HG03342 (cell line): ENCODE data around the gene FGFR2.
A peak's percentile ranks its signal among the peaks of the same experiment; 100 is the strongest.

Experiments used
- ATAC-seq: cut with Tn5 transposase; IDR thresholded peaks from one replicate; pipeline ENCODE4 v1.9.1; 2021; ENCODE audit warnings: mild to moderate bottlenecking, moderate library complexity; ENCODE audit not compliant: unreplicated experiment

FGFR2 gene

DNA sequence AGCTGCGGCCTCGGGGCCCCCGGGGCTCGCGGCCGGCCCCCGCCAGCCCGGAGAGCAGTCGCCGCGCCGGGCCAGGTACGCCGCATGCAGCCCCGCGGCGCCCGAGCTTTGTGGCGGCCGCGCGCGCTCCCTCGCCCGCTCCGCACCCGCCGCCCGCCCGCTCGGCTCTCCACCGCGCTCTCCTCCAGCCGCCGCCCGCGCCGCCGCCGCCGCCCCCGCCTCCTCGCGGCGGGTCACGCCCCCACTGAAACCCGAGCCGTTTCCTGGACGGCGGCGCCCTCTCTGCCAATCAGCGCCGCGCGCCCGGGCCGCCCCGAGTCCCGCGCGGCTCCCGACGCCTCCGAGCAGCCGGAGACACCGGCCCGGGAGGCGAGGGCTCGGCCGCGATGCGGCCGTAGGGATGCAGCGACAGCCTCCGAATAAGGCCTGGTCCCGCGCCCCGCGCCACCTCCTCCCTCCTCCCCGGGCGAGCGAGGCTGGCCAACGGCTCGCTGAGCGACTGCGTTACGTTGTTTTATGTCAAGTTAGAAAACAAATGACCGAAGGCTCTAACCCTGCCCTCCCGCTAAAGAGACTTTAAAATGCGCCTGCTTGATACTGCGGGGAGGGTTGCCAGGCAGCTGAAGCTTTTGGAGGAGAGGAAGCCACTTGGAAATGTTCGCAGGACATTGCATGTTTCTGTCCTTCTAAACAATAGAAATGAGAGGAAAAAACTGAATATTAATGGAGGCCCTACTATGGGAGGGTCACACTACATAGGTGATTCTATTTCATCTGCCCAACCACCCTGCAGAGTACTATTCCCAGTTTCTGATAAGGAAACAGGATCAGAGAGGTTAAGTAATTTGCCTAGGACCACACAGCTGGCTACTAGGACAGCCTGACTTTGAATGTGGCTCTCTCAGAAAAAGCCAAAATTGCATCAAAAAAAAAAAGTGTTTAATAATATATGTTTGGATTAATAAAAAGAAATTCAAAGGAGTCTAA lies at the start of gene FGFR2:
TSS of gene FGFR2 (minus strand) at position 182 of the 987 bp plus-strand sequence. CDS start 4,627 bp downstream, outside the sequence.
- peak; percentile 87 for ATAC-seq

DNA sequence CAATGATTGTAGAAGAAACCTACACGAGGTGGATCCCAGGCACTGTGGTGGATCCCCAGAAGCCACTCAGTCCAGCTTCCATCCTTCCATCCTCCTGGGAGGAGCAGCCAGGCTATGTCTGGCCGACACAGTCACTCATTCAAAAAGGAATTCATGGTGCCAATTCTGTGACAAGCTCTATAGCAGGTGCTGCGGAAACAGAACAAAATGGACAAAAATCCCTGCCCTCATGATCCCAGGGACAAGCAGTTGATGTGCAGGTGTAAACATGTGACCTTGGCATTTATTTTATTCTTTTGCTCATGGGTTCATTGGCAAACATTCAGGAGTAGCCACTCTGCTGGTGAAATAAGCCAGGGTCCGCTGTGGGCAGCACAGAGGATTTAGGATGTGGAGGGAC lies 49.2 kb upstream of the FGFR2 start:
- no peak for ATAC-seq

DNA sequence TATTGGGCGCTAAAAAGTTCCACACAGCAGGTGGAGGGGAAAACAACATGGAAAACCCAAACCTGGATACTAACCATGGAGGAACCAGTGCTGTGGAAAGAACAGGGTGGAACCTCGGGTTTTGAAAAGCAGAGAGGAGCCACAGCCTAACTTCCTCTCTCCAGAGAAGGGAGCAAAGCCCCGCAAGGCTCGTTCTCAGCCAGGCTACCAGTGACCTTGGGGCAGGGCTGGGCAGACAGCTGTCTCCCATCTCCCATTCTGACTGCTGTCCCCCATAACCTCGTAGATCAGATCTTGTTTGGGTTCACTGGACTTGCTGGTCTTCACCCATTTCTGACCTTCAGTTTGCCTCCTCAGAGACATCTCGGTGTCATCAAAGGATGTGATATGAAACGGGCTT lies 47.5 kb upstream of the FGFR2 start:
- no peak for ATAC-seq

DNA sequence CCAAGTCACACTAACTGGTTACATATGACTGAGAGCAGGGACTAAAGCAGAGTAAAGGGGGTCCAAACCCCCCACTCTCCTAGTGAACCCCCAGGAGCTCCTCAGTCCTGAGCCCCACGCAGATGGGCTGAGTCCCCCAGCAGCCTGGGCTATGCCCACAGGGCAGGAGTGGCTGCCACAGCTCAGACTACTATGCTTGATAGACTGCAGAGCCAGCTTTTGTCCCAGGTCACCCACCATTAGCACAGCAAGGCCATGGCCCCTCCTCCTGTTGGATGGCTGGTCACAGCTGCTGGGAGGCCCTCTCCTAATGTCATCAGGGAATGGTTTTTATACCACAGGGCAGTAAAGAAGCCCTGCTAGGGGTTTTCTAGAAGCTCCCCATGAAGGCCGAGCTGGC lies 46.3 kb upstream of the FGFR2 start:
- no peak for ATAC-seq

DNA sequence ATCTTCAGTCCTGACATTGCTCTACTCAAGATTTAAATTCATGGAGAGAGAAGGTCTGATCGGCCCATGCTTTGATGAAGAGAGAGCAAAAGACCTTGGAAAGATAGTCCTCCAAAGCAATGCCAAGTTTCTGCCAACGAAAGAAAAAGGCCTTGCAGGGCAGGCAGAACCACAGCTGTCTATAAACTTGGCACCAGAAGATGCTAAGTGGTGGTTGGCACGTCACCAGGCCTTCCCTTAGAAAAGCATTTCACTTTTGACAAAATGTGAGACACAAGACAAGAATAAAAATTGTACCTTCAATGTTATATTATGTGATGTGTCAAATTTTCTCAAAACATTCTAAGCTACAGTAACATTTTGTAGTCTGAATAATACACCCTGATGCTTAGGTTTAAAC lies 42.0 kb upstream of the FGFR2 start:
- no peak for ATAC-seq

DNA sequence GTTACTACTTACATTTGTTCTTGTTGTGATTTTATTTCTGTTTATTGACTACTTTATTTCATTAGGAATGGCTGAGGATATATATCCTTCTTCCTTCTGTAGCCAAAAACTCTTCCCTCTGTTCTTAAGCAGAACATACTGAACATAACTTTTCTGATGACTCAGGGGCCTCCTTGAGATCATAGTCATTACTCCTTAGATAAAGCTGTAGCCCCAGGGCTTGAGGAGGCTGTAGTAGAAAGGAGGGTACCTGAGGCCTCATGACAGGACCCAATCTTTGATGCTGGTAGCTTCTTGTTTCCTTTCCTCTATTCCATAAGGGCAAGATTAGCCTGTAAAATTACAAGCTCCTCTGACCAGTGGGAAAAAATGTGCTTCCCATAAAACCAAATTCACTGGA lies 41.2 kb upstream of the FGFR2 start:
- no peak for ATAC-seq

DNA sequence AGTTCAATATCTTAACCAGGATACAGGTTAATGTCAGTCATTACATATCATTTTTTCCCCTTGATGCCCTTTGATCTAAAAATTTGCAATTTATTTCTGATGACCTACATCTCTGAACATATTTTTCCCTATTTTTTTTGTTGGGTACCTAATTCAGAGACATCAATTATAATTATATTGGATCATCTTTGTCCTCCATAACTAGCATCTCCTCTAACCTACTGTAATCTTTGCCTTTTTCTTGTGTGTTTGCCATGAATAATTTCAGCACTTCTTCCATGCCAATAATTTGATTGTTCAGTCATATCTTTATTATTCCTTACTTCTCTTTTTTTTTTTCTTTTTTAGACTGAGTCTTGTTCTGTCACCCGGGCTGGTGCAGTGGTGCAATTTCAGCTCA lies 39.2 kb upstream of the FGFR2 start:
- no peak for ATAC-seq

DNA sequence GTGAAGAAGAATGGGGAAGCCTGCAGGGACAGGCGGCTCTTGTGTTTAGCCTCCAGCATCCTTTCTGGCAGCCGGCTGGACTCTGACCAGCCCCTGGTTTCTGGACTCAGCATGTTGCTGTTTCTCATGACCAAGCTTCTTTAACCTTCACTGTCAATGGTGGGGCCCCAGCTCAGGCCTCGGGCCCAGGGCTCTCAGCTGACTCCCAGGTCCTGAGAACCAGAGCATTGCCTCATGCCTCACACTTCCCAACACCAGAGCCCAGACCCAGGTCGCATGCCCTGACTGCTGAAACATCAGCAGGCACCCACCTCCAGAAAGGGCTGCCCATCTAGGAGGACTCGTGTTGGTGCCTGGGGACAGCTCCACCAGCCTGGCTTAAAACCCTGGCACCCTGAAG lies 34.8 kb upstream of the FGFR2 start:
- ATAC-seq: no peak

DNA sequence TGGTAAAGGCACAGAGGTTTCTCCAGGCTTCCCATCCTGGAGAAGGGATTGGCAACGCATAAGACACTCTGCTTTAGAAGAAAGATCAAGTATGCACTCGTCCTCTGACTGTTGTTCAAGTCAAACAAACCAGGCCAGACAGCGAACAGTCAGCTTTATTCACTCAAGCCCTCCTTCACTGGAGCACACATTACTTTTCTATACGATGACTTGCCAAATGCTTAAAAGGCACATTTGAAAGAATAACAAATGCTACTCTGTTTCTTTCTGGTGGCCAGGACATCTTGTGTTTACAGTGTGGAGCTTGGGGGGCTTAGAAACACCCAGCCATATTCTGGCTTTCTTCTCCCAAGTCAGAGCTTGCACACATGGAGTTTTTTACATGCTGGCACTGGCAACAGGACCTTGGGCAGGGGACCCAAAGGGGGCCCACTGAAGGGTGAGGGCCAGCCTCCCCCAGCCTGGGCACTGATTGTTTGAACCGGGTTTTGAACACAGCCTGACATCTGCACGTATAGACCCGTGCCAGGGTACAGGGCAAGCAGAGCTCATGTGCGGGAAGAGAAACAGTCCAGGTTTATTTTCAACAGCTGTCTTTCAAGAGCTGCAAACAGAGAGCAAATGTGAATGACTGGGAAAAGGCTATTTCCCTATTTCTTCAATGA lies 33.3 kb upstream of the FGFR2 start:
- no peak for ATAC-seq

DNA sequence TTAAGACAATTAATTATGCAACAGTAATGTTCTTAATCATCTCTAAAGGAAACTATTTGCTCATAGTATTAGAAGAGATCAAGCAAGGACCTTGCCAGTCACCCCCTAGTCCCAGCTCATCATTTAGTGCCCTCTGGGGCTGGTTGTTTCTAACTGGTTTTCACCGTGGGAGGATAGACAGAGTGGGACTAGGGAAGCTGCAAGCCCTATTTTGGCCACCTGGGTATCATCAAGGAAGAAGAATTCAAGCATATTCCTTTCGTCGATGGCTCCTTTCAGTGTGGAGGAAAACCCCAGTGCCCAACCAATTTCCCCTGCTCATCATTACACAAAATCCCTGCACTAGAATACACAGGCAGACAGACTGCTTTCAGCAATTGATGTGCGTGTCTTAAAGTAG lies 30.6 kb upstream of the FGFR2 start:
- ATAC-seq: no peak

DNA sequence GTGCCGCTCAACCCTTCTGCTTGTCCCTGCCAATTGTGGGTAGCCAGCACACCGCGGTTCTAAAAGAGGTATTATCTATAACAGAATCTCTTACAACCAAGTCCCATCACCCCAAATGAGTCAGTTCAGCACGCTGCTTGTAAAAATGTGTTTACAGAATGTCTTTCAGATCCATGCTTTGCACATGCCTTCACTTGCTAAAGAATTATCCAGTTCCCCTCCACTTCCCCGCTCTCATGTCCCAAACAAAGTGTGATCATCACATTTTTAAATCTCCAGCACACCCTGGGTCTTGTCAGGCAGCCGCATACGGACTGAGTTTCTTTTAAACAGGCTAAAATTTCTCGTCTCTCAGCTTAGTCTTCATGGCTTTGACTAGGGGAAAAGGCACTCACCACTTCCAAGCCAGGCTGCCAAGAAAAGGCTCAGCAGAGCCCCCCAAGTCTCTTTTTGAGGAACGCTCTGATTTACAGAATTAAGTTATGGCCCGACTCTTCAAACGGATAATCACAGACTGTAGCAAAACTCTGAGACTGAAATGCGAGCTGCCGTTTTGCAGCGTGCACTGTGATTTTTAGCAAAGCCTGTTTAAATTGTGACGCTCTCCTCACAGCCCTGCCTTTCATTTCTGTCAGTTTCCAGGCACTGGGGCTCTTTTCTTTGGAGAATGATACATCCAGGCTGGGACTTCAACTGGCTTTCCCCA lies 29.8 kb upstream of the FGFR2 start:
- no peak for ATAC-seq

DNA sequence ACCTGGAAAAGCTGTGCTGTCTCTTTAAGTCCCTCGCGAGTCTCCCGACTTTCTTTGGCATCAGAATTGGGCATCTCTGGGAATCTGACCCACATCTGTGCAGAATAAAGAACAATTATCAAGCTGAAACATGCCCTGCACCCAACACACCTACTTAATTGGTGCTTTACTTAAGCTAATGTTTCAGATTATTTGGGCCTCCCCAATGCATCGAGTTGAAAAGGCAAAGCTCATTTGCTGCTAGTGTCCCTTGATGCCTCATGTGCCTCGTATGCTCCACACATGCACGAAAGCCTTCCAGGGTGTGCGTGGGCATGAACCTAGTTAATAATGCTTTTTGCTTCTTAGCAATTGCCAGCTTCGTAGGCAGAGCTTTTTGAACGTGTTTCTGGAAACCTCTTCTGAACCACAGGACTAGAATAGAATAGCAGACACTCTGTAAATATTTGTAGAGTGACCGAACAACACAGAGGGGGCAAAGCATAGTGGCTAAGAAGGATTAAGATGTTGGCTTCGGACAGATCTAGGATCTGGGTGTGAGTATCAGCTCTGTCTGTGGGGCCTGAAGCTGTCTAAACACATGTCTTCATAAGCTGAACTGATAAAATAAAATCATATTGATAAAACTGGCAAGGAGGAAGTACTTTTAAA lies 26.7 kb upstream of the FGFR2 start:
- ATAC-seq: no peak

DNA sequence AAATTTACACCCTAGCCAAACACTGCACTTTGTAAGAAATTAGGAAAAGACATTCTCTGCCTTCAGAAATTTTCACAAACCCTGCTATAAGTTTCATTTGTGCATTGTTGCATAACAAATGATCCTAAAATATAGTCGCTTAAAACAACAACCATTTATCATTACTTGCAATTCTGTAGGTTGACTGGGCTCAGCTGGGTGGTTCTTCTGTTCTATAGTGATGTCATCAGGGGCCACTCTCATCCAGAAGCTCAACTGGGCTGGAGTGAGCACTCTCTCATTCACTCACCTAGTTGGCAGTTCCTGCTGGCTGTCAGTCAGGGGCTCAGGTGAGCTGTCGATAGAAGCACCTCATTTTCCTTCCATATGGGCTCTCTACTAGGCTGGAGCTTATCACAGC lies 20.7 kb upstream of the FGFR2 start:
- ATAC-seq: no peak

DNA sequence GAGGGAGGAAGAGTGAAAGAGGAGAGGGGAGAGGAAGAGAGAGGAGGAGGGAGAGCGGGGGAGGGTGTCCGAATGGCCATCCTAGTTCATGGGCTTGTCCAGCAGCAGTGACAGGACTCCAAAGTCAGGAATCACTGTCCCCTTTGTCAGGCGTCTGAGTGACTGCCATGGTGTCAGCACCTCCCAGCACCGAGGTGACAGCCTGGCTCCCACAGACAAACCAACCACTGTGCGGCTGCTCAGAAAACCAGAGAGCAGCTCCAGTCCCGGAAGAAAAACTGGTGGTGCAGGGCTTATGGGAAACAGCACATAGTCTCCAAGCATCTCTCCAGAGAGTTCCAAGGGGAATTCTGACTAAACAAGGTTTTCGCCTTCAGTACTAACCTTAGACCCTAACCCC lies 18.9 kb upstream of the FGFR2 start:
- ATAC-seq: no peak

DNA sequence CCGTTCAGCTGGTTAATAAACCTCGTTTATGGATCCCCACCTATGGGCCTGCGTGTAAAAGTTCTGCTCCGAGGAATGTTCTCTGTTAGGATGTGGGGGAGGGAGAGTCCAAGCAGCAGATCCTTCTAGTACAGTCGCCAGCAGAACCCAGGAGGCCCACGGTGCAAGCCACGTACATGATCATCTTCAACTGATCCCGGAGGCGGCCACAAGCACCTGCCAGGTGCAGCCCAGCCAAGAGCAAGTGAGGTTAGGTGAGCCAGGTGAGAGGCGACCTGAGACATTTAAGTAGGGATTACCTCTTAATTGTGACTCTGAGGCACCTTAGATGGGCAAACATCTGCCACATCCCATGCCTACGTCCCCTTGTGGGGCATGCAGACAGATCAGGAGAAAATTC lies 18.0 kb upstream of the FGFR2 start:
- no peak for ATAC-seq

DNA sequence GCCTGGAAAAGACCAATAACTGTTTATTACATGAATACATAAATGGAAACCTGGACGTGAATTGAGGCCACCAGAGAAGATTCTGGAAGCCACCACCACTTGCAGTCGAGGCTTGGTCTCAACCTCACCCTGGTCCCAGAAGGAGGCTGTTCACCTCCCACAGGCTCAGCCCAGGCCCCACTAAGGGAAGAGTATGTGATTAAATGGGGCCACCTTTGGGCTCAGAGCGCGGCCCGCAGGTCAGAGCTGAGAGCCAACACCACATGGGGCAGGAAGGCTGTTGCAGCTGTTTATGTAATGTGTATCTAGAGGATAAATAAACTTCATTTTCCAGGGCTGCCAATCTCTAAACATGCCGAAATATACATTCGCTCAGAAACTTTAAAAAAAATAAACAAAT lies 17.6 kb upstream of the FGFR2 start:
- no peak for ATAC-seq

DNA sequence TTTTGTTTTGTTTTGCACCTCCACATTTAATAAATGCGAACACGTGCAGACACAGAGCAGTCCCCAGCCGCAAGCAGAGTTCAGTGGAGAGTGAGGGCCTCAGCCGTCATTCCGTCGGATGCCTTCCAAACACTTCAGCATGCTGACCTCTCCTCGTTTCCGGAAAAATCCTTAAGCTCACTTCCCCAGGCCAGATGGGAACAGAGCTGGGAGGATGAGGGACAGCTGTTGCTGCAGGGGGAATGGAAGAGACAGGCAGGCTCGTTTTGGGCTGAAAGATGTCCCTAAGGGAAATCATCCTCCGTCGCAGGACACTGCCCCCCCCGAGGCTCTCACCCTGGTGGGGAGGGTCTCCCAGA lies 17.2 kb upstream of the FGFR2 start:
- ATAC-seq: no peak

DNA sequence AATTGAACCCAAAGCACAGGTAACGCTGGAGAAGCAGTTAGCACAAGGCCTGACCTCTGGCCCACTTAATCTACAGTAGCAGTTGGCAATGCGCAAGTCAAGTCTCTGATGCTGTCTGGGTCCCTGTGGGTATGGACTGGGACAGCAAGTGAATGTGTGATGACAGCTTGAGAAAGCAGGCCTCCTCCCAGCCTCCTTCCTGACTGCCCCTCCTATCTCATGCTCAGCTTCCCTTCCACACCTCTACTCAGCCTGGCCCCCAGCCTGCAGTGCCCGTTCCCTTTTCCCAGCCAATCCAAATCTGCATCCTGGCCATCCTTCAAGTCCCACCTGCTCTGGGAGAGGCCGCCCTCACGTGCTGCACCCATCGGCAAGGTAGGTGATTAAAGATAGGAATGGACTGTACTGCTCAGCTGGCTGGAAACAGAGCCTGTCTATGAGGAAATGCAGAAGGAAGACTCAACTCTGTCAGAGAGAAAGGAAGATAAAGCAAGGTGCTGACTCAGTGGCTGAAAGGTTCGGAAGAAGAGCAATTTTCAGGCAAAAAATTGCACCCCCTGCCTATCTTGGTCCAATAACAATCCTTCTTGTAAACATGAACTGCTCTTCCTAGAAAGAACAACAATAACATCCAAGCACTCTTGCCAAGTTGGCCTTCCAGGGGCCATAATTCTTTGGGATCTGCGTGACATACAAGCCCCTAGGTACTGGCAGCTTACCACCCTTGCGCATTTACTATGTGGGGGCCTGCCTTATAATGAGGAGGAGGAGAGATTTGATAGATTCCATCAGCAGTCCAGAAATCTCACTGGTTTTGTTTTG lies 16.6 kb upstream of the FGFR2 start:
- ATAC-seq: no peak

DNA sequence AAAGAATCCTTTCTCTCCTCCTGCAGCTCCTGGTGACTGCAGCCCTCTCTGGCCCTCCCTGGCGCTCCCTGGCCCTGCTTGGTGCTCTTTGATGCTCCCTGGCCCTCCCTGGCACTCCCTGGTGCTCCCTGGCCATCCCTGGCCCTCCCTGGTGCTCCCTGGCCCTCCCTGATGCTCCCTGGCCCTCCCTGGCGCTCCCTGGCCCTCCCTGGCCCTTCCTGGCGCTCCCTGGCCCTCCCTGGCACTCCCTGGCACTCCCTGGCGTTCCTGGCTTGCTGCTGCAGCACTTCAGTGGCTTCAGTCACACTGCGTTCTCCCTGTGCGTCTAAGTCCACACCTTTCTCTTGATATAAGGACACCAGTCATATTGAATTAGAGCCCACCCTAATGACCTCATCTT lies 15.2 kb upstream of the FGFR2 start:
- ATAC-seq: no peak

DNA sequence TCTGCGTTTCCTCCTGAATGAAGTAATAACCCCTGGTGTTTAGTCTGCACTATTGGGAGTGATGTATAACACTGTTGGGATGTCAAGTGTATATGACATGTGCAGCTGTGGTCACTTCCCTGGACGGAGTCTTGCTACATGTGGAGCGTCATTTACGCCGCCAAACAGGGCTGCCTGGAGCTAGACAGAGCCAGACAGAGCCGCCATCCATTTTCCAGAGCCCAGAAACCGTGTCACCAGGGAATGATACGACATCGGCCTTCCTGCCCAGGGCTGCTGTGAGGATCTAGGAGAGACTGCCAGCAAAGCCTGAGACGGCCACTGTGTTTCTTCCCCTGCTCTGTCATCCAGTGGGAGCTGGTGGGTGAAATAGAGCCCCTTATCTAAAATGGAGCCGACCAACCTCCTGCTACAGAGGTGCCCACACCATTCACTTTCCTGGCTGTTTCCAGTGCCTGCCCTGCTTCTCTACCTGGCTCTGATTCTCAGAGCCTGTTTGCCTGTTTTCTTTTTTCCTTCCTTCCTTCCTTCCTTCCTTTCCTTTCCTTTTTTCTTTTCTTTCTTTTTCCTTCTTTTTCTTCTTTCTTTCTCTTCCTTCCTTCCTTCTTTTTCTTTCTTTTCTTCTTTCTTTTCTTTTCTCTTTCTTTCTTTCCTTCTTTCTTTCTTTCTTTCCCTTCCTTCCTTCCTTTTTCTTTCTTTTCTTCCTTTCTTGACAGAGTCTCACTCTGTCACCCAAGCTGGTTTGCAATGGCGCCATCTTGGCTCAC lies 13.3 kb upstream of the FGFR2 start:
- no peak for ATAC-seq
